Cardiac fibroblast (primary cell): ENCODE data around the gene SNRPA1.
A peak's percentile ranks its signal among the peaks of the same experiment; 100 is the strongest.

Source experiments
- DNase-seq, 2 donors: peaks; one replicate each; pipeline versions ENCODE4 v3.0.0 to v3.0.0-alpha.2; 2010; ENCODE audit warnings: low read depth in 2 of 2
- H3K4me3 ChIP-seq, 2 donors: replicated peaks in 1 of 2; 1 replicate in 1 of 2; 2 replicates in 1 of 2; pipeline ENCODE4 v1.5.1; 2011; ENCODE audit warnings: low read depth in 2 of 2, low read length in 2 of 2, mild to moderate bottlenecking in 2 of 2, moderate library complexity in 1 of 2
- TF ChIP-seq, protein P1 (sequence below): IDR thresholded peaks from one replicate; pipeline ENCODE4 v1.5.1; 2011; ENCODE audit warnings: low read depth, mild to moderate bottlenecking, low read length, inconsistent platforms

The SNRPA1 gene

DNA sequence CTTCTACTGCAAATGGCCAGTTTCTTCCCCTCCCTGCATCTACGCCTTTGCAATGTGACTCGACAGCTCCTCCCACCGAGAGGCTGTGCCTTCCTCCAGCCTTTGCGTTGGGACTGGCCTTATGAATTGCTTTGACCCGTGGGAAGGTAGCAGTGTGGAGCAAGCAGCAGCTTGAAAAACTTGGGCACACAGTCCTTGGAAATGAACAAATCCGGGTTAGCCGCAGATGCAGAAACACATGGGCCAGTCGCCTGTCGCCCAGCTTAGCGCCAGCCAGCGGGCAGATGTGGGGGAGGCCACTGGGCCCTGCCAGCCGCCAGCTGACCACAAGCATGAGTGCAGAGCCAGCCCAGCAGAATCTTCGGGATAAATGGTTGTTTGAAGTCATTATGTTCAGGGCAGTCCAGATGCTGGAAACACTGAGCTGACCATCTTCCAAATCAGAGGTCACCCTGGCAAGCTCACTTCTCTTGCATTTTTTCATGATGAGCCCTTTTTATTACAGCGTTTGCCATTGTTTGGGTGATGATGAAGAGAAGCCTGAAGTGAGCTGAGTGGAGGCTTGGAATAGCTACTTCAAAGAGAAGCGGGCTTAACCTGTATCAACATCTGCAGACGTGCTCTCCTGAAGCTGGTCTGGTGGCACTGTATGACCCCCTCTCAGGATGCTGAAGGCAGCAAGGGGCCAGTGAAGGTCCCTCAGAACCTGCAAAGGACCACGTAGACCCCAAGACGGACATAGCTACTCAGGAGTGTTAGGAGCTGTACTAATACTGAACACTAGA is 27.5 kb downstream of the SNRPA1 start:
- H3K4me3 ChIP-seq = no peak overlapping the region
- TF ChIP-seq, protein P1, sequence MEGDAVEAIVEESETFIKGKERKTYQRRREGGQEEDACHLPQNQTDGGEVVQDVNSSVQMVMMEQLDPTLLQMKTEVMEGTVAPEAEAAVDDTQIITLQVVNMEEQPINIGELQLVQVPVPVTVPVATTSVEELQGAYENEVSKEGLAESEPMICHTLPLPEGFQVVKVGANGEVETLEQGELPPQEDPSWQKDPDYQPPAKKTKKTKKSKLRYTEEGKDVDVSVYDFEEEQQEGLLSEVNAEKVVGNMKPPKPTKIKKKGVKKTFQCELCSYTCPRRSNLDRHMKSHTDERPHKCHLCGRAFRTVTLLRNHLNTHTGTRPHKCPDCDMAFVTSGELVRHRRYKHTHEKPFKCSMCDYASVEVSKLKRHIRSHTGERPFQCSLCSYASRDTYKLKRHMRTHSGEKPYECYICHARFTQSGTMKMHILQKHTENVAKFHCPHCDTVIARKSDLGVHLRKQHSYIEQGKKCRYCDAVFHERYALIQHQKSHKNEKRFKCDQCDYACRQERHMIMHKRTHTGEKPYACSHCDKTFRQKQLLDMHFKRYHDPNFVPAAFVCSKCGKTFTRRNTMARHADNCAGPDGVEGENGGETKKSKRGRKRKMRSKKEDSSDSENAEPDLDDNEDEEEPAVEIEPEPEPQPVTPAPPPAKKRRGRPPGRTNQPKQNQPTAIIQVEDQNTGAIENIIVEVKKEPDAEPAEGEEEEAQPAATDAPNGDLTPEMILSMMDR = no peak
- DNase-seq = peak; percentile 79 to 89

DNA sequence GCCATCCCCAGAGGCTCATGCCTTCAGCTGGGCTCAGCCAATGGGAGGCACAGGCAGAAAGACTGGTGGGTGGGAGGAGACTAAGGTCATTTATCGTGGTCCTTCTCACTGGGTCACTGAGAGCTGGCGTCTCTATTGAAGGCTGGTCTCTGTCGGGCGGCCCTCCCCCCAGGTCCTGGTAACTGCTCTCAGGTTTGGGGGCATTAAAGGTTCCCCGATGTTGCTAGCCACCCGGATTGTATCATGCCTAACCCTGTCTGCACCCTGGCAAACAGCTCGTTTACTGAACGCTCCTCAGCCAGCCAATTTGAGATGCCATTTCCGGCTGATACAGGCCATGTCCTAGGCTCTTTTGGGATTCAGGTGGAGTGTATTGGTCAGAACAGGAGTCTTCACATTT is 28.3 kb downstream of the SNRPA1 start:
- TF ChIP-seq, protein P1 = no peak
- no peak for DNase-seq
- no peak overlapping the region for H3K4me3 ChIP-seq

DNA sequence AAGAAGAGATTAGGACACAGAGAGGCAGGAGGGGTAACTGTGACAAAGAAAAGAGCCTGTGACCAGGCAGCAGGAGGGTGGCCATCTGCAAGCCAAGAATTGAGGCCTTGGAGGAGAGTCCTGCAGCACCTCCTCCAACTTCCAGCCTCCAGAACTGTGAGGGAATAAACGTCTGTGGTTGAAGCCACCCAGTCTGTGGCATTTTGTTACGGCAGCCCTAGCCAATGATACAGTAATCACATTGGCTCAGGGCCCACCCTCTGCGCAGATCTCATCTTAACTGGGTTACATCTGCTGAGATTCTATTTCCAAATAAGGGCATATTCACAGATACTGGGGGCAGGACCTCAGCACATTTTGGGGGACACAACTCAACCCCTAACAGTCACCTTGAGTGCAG is 29.0 kb downstream of the SNRPA1 start:
- DNase-seq = peak in 1 of 2 donors; percentile 65
- H3K4me3 ChIP-seq = no peak overlapping the region
- TF ChIP-seq, protein P1 = no peak

DNA sequence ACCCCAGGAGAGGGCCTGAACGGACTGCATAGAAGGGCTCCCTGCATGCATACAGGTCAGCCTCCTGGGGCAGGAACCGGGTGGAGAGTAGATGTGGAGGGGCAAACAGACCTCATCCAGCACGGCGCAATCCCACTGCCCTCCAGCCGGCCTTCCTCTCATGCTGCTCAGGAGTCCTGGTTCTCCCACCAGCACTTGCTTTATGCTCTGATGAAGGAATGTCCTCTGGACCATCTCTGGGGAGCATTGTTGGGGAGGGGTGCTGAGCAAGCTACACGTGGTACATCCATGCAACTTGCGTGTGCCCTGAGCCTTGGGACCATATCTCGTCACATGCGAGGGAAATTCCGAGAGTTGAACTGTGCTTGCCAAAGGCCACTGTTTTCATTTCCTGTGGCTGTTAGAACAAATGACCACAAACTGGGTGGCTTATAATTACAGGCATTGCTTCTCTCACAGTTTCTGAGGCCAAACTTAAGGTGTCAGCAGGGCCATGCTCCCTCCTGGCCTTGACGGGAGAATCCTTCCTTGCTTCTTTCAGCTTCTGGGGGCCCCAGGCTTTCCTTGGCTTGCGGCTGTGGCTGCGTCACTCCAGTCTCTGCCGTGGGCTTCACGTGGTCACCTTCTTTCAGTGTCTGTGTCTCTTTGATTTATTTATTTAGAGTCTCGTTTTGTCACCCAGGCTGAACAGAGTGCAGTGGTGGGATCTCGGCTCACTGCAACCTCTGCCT is 30.0 kb downstream of the SNRPA1 start:
- DNase-seq = peak in 1 of 2 donors; percentile 69
- no peak overlapping the region for H3K4me3 ChIP-seq
- TF ChIP-seq, protein P1 = no peak

DNA sequence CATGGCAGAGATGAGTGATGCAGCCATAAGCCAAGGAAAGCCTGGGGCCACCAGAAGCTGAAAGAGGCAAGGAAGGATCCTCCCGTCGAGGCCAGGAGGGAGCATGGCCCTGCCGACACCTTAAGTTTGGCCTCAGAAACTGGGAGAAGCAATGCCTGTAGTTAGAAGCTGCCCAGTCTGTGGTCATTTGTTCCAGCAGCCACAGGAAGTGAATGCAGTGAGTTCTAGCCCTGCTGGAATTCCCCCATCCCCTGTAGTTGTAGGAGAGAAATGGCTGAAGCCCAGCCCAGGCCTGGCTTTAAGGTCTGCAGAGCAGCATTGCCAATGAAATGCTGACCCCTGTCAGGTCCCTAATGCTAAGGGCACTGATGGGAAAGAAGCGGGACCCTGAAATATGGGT is 31.0 kb downstream of the SNRPA1 start:
- no peak overlapping the region for H3K4me3 ChIP-seq
- TF ChIP-seq, protein P1 = no peak

DNA sequence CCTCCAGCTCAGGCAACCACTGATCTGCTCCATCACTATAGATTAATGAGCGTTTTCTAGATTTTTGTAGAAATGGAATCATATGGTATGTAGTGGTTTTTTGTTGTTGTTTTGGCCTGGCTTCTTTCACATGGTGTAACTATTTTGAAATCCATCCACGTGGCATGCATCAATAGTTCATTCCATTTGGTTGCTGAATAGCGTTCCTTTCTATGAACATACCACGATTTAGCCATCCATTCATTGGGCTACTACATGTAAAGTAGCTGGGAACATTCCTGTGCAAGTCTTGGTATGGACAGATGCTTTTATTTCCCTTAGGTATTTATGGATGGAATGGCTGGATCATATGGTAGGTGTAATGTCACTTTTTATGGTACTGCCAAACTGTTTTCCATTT is 32.5 kb downstream of the SNRPA1 start:
- H3K4me3 ChIP-seq = no peak overlapping the region
- DNase-seq = no peak
- TF ChIP-seq, protein P1 = no peak

More for the DNA sequence above, 31.0 kb downstream of the SNRPA1 start:
- DNase-seq = peak; percentile 40 to 60
